K562 (cell line): ENCODE data around the gene GLYATL3.

ENCODE experiments used
- ARHGAP35 ChIP-seq: fragments of 450-650 bp; IDR thresholded peaks from 2 replicates; pipeline ENCODE4 v1.6.1; 2018; ENCODE audit not compliant: partially characterized antibody
- CHD2 ChIP-seq: IDR thresholded peaks from 2 replicates; pipeline ENCODE4 v1.6.1; 2011; ENCODE audit warnings: low read depth, low read length
- CTCF ChIP-seq, 3 experiments: IDR thresholded peaks in 2 of 3; conservative IDR thresholded peaks in 1 of 3; 2 replicates each; pipeline ENCODE4 v1.5.1; 2011 to 2012; ENCODE audit warnings: low read length in 3 of 3, mild to moderate bottlenecking in 3 of 3, control low read depth in 2 of 3, improper control_type of control experiment in 1 of 3, inconsistent platforms in 1 of 3, low read depth in 1 of 3, mixed read lengths in 1 of 3, moderate library complexity in 1 of 3; ENCODE audit not compliant: insufficient read depth in 2 of 3
- FOS ChIP-seq: IDR thresholded peaks from 3 replicates; pipeline ENCODE4 v1.6.1; 2011; ENCODE audit not compliant: insufficient read length; ENCODE audit errors: extremely low read depth
- FOXP4 ChIP-seq: sonication (generic); formaldehyde crosslinking; IDR thresholded peaks from 2 replicates; pipeline ENCODE4 v1.8.0; 2022; ENCODE audit warnings: mild to moderate bottlenecking, missing genetic modification reagents, borderline replicate concordance
- GABPA ChIP-seq: fragments of 200-800 bp; sonication (Bioruptor generic); conservative IDR thresholded peaks from 2 replicates; pipeline ENCODE4 v1.6.1; 2016; ENCODE audit warnings: low read depth, missing genetic modification characterization, missing compliant biosample characterization
- HIVEP1 ChIP-seq: fragments of 250-450 bp; sonication (Bioruptor Pico); IDR thresholded peaks from 2 replicates; pipeline ENCODE4 v1.4.0; 2020; ENCODE audit warnings: mild to moderate bottlenecking
- NFYB ChIP-seq: IDR thresholded peaks from 2 replicates; pipeline ENCODE4 v1.6.1; 2011; ENCODE audit warnings: mild to moderate bottlenecking, moderate library complexity; ENCODE audit not compliant: insufficient read length; ENCODE audit errors: extremely low read depth
- NR2F6 ChIP-seq: fragments of 450-650 bp; formaldehyde crosslinking; IDR thresholded peaks from 2 replicates; pipeline ENCODE4 v1.4.0; 2020; ENCODE audit warnings: mild to moderate bottlenecking
- POLR2A ChIP-seq: fragments of 450-650 bp; conservative IDR thresholded peaks from 2 replicates; pipeline ENCODE4 v1.6.1; 2016
- STAT6 ChIP-seq: sonication (generic); formaldehyde crosslinking; IDR thresholded peaks from 2 replicates; pipeline ENCODE4 v1.8.1; 2023; ENCODE audit warnings: mild to moderate bottlenecking, missing genetic modification reagents
- ZNF512 ChIP-seq: IDR thresholded peaks from 2 replicates; pipeline ENCODE4 v1.6.1; 2016; ENCODE audit warnings: missing genetic modification characterization, missing compliant biosample characterization

GRCh38 chr6:49509342-49509741 lies 9.6 kb downstream of the GLYATL3 start:
- TF ChIP-seq NR2F6 (CRISPR knock-in tag) (no peak), HIVEP1 (CRISPR knock-in tag) (no peak), FOXP4 (CRISPR knock-in tag) (no peak), STAT6 (CRISPR knock-in tag) (no peak), CTCF (IDR thresholded peaks at IDR 0.05 in 2 of 3, conservative IDR thresholded peaks at IDR 0.05 in 1 of 3; ENCODE audit: insufficient read depth in 2 of 3, low read depth in 1 of 3, low read length in 3 of 3) (no peak), FOS (no peak), NFYB (no peak), ARHGAP35 (no peak), GABPA (no peak), POLR2A (no peak), ZNF512 (tag) (no peak), CHD2 (no peak)
